ENCODE data around the gene LAIR2. TPM values are rescaled to one million over a fixed set of nuclear protein-coding genes. Genes with fewer than 3 reads are reported as not detected.

The LAIR2 gene
- total and polyA plus RNA-seq, 2 of the 13 experiments (the other 11 are each of a cell fraction or from before 2014, with no cell fraction given): 1.3 to 1.9 TPM

DNA sequence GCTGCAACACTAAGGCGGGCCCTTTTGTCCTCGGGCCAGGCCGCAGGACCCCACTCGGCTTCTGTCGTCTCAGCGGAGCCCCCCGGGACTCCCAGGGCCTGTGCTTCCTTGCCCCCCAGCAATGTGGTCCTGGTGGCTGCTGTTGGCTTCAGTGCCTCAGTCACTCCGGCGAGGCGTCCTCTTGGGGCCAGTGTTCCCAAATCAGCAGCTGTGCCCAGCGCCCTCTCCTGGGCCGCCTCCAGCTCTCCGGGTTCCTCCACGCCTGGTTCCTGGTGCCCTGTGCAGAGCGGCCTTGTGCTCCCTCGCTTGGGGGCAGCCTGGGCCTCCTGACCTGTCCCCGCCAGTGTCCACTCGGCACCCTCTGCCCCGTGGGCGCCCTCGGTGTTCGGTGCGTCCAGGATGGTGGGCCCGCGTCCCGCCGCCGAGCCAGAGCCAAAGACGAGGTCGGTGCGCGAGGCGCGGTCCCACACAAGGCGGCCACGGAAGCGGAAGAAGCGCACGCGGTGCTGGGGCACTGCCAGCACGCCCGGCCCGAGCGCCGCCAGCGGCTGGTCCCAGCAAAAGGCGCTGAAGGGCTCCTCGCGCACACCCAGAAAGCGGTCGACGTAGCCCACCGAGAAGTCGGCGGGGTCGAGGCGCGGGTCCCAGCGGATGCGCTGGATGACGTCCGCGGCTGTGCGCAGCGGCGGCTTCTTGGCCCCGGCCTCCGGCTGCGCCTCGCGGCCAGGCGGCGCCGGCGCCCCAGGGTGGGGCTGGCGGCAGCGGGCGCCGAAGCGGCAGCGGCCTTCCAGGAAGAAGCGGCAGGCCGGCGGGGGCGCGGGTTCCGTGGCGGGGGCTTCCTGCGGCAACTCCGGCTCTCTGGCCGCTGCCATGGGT is 39.7 kb upstream of the LAIR2 start (continued):
- TF ChIP-seq ZNF510 (CRISPR knock-in tag; IDR thresholded peaks at IDR 0.05; ENCODE audit: low read depth) (no peak), RFX1 (IDR thresholded peaks at IDR 0.05) (no peak), BORCS8-MEF2B (CRISPR knock-in tag; IDR thresholded peaks at IDR 0.05) (no peak), PHF8 (CRISPR knock-in tag; IDR thresholded peaks at IDR 0.05) (no peak; the same call in none of the 2 replicates)
- TF ChIP-seq, protein P1, sequence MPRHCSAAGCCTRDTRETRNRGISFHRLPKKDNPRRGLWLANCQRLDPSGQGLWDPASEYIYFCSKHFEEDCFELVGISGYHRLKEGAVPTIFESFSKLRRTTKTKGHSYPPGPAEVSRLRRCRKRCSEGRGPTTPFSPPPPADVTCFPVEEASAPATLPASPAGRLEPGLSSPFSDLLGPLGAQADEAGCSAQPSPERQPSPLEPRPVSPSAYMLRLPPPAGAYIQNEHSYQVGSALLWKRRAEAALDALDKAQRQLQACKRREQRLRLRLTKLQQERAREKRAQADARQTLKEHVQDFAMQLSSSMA (CRISPR knock-in tag; IDR thresholded peaks at IDR 0.05): no peak; the same call in 1 of the 2 replicates
- TF ChIP-seq, protein P2, sequence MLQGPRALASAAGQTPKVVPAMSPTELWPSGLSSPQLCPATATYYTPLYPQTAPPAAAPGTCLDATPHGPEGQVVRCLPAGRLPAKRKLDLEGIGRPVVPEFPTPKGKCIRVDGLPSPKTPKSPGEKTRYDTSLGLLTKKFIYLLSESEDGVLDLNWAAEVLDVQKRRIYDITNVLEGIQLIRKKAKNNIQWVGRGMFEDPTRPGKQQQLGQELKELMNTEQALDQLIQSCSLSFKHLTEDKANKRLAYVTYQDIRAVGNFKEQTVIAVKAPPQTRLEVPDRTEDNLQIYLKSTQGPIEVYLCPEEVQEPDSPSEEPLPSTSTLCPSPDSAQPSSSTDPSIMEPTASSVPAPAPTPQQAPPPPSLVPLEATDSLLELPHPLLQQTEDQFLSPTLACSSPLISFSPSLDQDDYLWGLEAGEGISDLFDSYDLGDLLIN (CRISPR knock-in tag; IDR thresholded peaks at IDR 0.05; ENCODE audit: borderline replicate concordance): no peak

DNA sequence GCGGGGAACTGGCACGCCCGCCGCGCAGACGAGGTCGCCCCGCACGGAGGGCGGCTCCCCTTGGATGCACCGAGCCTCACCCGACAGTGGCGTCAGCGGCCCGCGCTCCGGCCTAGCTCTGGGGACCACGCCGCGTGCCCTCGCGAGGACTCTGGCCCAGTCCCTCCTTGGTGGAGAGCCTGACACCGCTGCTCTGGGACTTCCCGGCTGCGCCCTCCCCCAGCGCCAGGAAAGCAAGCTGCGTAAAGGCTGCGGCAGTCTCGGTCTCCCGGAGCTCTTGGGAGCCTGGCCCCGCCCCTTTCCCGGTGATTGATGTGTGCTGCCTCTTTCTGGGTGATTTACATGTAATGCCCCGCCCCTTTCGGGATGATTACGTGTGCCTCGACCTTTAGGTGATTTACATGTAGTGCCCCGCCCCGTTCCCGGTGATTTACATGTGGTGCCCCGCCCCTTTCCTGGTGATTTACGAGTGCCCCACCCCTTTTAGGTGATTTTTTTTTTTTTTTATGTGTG is 39.0 kb upstream of the LAIR2 start, which contains the start of gene LENG9:
LENG9 (minus strand) TSS at position 248 of the 513 bp plus-strand sequence. CDS start 252 bp downstream, outside the sequence.
- peak; percentile 74 for ATAC-seq
- BruUV-seq (replicated peaks): no TSS peak
- POLR2A ChIA-PET: interaction anchor here (0.9 to 3.5 kb wide), 9 partner anchors 9 to 326 kb away, joined by 3 to 67 read pairs (median 10); partner anchors contain the start of genes CDC42EP5, CNOT3, LENG8 and MBOAT7
- H3K4me1 ChIP-seq (ENCODE audit: insufficient read depth, low read length): peaks cover 21% of the 10 kb centered on the region
- WGBS (ENCODE audit: low lambda C conversion rate): 1% methylated on average over 13 of the region's 41 CpGs
- CTCF ChIA-PET (ENCODE audit: low intra/inter-chr PET ratio, low total read pairs): no interaction called here
- H3K9ac ChIP-seq (ENCODE audit: insufficient read depth, low read depth, low read length): peak within 1 kb of the TSS; percentile 91
- peak; percentile 98 for DNase-seq (ENCODE audit: low spot score)
- peak within 1 kb of the TSS; percentile 94 for H3K4me2 ChIP-seq (ENCODE audit: low read depth, low read length)
- H3K36me3 ChIP-seq (replicated peaks in 1 of 2; ENCODE audit: control insufficient read depth in 1 of 2, insufficient read depth in 2 of 2, low read length in 2 of 2): peaks cover 10 to 21% of the 10 kb centered on the region in 2 experiments
- no peak within 1 kb of the TSS for H2AFZ ChIP-seq (ENCODE audit: low read length)
- FAIRE-seq: peak; percentile 87
- H3K27ac ChIP-seq (ENCODE audit: extremely low read length, insufficient read depth, low read length): peak within 1 kb of the TSS; percentile 96
- peaks cover 12% of the 10 kb centered on the region for H3K79me2 ChIP-seq (ENCODE audit: insufficient read depth, low read length)
- no peaks in the 10 kb centered on the region for H3K9me3 ChIP-seq (ENCODE audit: low read length)
- intact Hi-C loops (cut with micrococcal nuclease; ENCODE audit: unreplicated experiment): loop anchor here (2.0 kb wide), 1 partner anchor 15 kb away; the partner anchor contains the start of gene LENG8
- H3K27me3 ChIP-seq (ENCODE audit: control insufficient read depth in 1 of 2, insufficient read depth in 2 of 2, low read length in 2 of 2): no peaks in the 10 kb centered on the region
- in situ Hi-C loops (cut with HindIII; ENCODE audit: extremely low pct_ligation_motif_present, low pct_unique_long_range_greater_than_20kb): no loop called here
- H4K20me1 ChIP-seq (ENCODE audit: insufficient read depth, low read length): peaks cover 6% of the 10 kb centered on the region; the same call in 1 of the 2 replicates
- peak within 1 kb of the TSS; percentile 72 to 80 (median 77) for H3K4me3 ChIP-seq (replicated peaks in 1 of 3; ENCODE audit: insufficient read depth in 1 of 3, low read depth in 2 of 3, low read length in 3 of 3)
- TF ChIP-seq ZSCAN21 (CRISPR knock-in tag; IDR thresholded peaks at IDR 0.05; ENCODE audit: borderline replicate concordance) (peak; percentile 77; the same call in 1 of the 2 replicates), DNMT1 (CRISPR knock-in tag; IDR thresholded peaks at IDR 0.05) (no peak), ZNF747 (CRISPR knock-in tag; IDR thresholded peaks at IDR 0.05; ENCODE audit: borderline replicate concordance) (no peak), ZNF557 (CRISPR knock-in tag; IDR thresholded peaks at IDR 0.05) (no peak), TCF12 (IDR thresholded peaks at IDR 0.05) (no peak), TCF12 (CRISPR knock-in tag; IDR thresholded peaks at IDR 0.05) (no peak), ZFP62 (CRISPR knock-in tag; IDR thresholded peaks at IDR 0.05) (no peak)
- TF ChIP-seq, protein P3, sequence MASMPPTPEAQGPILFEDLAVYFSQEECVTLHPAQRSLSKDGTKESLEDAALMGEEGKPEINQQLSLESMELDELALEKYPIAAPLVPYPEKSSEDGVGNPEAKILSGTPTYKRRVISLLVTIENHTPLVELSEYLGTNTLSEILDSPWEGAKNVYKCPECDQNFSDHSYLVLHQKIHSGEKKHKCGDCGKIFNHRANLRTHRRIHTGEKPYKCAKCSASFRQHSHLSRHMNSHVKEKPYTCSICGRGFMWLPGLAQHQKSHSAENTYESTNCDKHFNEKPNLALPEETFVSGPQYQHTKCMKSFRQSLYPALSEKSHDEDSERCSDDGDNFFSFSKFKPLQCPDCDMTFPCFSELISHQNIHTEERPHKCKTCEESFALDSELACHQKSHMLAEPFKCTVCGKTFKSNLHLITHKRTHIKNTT (CRISPR knock-in tag; IDR thresholded peaks at IDR 0.05): no peak
- TF ChIP-seq, protein P4, sequence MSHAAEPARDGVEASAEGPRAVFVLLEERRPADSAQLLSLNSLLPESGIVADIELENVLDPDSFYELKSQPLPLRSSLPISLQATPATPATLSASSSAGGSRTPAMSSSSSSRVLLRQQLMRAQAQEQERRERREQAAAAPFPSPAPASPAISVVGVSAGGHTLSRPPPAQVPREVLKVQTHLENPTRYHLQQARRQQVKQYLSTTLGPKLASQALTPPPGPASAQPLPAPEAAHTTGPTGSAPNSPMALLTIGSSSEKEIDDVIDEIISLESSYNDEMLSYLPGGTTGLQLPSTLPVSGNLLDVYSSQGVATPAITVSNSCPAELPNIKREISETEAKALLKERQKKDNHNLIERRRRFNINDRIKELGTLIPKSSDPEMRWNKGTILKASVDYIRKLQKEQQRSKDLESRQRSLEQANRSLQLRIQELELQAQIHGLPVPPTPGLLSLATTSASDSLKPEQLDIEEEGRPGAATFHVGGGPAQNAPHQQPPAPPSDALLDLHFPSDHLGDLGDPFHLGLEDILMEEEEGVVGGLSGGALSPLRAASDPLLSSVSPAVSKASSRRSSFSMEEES (CRISPR knock-in tag; IDR thresholded peaks at IDR 0.05): 0 out of 2 replicates have a peak, but pooled peaks have one; percentile 42
- TF ChIP-seq, protein P5, sequence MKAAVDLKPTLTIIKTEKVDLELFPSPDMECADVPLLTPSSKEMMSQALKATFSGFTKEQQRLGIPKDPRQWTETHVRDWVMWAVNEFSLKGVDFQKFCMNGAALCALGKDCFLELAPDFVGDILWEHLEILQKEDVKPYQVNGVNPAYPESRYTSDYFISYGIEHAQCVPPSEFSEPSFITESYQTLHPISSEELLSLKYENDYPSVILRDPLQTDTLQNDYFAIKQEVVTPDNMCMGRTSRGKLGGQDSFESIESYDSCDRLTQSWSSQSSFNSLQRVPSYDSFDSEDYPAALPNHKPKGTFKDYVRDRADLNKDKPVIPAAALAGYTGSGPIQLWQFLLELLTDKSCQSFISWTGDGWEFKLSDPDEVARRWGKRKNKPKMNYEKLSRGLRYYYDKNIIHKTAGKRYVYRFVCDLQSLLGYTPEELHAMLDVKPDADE (CRISPR knock-in tag; IDR thresholded peaks at IDR 0.05): no peak
